HG03460 (cell line): Measurements from ENCODE around the gene THOC6.

Source experiments
- ATAC-seq: cut with Tn5 transposase; IDR thresholded peaks from one replicate; pipeline ENCODE4 v1.9.1; 2021; ENCODE audit not compliant: unreplicated experiment

Gene THOC6

GRCh38 chr16:3023669-3024478 is at the start of gene THOC6, which contains the start of gene HCFC1R1:
Gene THOC6 (plus strand): TSS chr16:3024035. CDS start chr16:3024327, 292 bp downstream.
Gene HCFC1R1 (minus strand): TSS chr16:3023942. CDS start chr16:3023941, 1 bp downstream.
- peak; percentile 67 for ATAC-seq

GRCh38 chr16:2974319-2975056 is 49.3 kb upstream of the THOC6 start:
- no peak for ATAC-seq

- ATAC-seq: no peak
Observed at GRCh38 chr16:2975161-2975795, 48.6 kb upstream of the THOC6 start.

GRCh38 chr16:2976201-2976600 is 47.6 kb upstream of the THOC6 start:
- no peak for ATAC-seq

- no peak for ATAC-seq
Observed at GRCh38 chr16:2976673-2977072, 47.2 kb upstream of the THOC6 start.

- no peak for ATAC-seq
Observed at GRCh38 chr16:2977440-2977839, 46.4 kb upstream of the THOC6 start.

GRCh38 chr16:2979669-2980226 is 44.1 kb upstream of the THOC6 start:
- peak; percentile 12 for ATAC-seq

- peak; percentile 69 for ATAC-seq
Observed at GRCh38 chr16:2980227-2981176, 43.3 kb upstream of the THOC6 start, which contains the start of gene PKMYT1. Gene PKMYT1 (minus strand): TSS chr16:2980446. CDS start chr16:2979657, 789 bp downstream.

GRCh38 chr16:2981177-2981898 is 42.5 kb upstream of the THOC6 start:
- no peak for ATAC-seq

GRCh38 chr16:2981899-2982250 is 42.0 kb upstream of the THOC6 start:
- ATAC-seq: no peak

GRCh38 chr16:2982402-2982801 is 41.4 kb upstream of the THOC6 start:
- no peak for ATAC-seq

- no peak for ATAC-seq
Observed at GRCh38 chr16:2983706-2984136, 40.1 kb upstream of the THOC6 start.

GRCh38 chr16:2985462-2985861 is 38.4 kb upstream of the THOC6 start:
- no peak for ATAC-seq

GRCh38 chr16:2985893-2986355 is 37.9 kb upstream of the THOC6 start:
- no peak for ATAC-seq

- ATAC-seq: no peak
Observed at GRCh38 chr16:2986623-2987188, 37.1 kb upstream of the THOC6 start.

- ATAC-seq: no peak
Observed at GRCh38 chr16:2987286-2987685, 36.5 kb upstream of the THOC6 start.

- ATAC-seq: no peak
Observed at GRCh38 chr16:2987833-2988232, 36.0 kb upstream of the THOC6 start.

GRCh38 chr16:2988590-2989099 is 35.2 kb upstream of the THOC6 start:
- no peak for ATAC-seq

GRCh38 chr16:2990891-2991290 is 32.9 kb upstream of the THOC6 start:
- no peak for ATAC-seq
